Testis (tissue), 2 donors: ENCODE measurements around the gene OR2AT4.

Source experiments
- CTCF ChIP-seq, 3 experiments: fragments of 450-650 bp in 2 of 3; fragments of 200-600 bp in 1 of 3; sonication (generic) in 1 of 3; IDR thresholded peaks; one replicate each; pipeline ENCODE4 v1.5.1; 2016 to 2019; ENCODE audit warnings: antibody characterized with exemption in 3 of 3, mild to moderate bottlenecking in 2 of 3, moderate library complexity in 1 of 3
- POLR2A ChIP-seq: fragments of 450-650 bp; IDR thresholded peaks from one replicate; pipeline ENCODE4 v1.6.1; 2017; ENCODE audit warnings: antibody characterized with exemption, mild to moderate bottlenecking, moderate library complexity

DNA sequence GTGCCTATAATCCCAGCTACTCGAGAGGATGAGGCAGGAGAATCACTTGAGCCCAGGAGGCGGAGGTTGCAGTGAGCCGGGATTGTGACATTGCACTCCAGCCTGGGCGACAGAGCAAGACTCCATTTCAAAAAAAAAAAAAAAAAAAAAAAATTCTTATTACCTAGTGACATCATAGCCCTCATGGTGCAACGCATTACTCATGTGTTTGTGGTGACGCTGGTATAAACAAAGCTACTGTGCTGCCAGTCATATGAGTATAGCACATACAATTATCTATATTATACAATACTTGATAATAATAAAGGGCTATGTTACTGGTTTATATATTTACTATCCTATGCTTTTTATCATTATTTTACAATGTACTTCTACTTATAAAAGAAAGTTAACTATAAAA is 41.2 kb downstream of the OR2AT4 start:
- no peak for TF ChIP-seq CTCF (IDR thresholded peaks at IDR 0.05)
- no peak for TF ChIP-seq POLR2A
